WERI-Rb-1 (cell line): Measurements from ENCODE around the gene NECTIN1.
A peak's percentile ranks its signal among the peaks of the same experiment; 100 is the strongest.

ENCODE experiments used
- DNase-seq: peaks from one replicate; pipeline ENCODE4 v3.0.0-alpha.2; 2020
- H3K27ac ChIP-seq: fragments of 250-450 bp; sonication (Bioruptor Pico); 2 replicates; pipeline ENCODE4 v1.5.1; 2020; ENCODE audit warnings: mild to moderate bottlenecking, moderate library complexity
- H3K27me3 ChIP-seq: fragments of 250-450 bp; sonication (Bioruptor Pico); 2 replicates; pipeline ENCODE4 v1.5.1; 2021; ENCODE audit warnings: mild to moderate bottlenecking, low read depth, moderate library complexity; ENCODE audit not compliant: insufficient read depth, severe bottlenecking
- H3K36me3 ChIP-seq: fragments of 250-450 bp; sonication (Bioruptor Pico); 2 replicates; pipeline ENCODE4 v1.5.1; 2020; ENCODE audit warnings: mild to moderate bottlenecking, moderate library complexity
- H3K4me3 ChIP-seq: 2 replicates; pipeline ENCODE4 v1.5.1; 2011; ENCODE audit warnings: low read depth, mild to moderate bottlenecking, control low read depth, low read length
- H3K9me3 ChIP-seq: fragments of 250-450 bp; sonication (Bioruptor Pico); 2 replicates; pipeline ENCODE4 v1.5.1; 2021; ENCODE audit warnings: mild to moderate bottlenecking, moderate library complexity; ENCODE audit not compliant: severe bottlenecking
- CTCF ChIP-seq: IDR thresholded peaks from 2 replicates; pipeline ENCODE4 v1.5.1; 2011; ENCODE audit warnings: low read depth, mild to moderate bottlenecking, control low read depth, inconsistent platforms, low read length

NECTIN1 gene

GRCh38 chr11:119666463-119667131 lies 62.4 kb downstream of the NECTIN1 start:
- Histone ChIP-seq H3K36me3 (peaks cover 14% of the 10 kb centered on the region), H3K27ac (no peak overlapping the region)
- peak; percentile 75 for DNase-seq

GRCh38 chr11:119666061-119666460 lies 62.9 kb downstream of the NECTIN1 start:
- Histone ChIP-seq H3K9me3 (no peaks in the 10 kb centered on the region), H3K27ac (no peak overlapping the region), H3K4me3 (no peak overlapping the region), H3K36me3 (peaks cover 16% of the 10 kb centered on the region), H3K27me3 (no peaks in the 10 kb centered on the region)
- TF ChIP-seq CTCF: no peak
- no peak for DNase-seq

More at GRCh38 chr11:119666463-119667131, 62.4 kb downstream of the NECTIN1 start:
- Histone ChIP-seq H3K4me3 (no peak overlapping the region), H3K27me3 (no peaks in the 10 kb centered on the region), H3K9me3 (no peaks in the 10 kb centered on the region)
- TF ChIP-seq CTCF: peak; percentile 95

- no peaks in the 10 kb centered on the region for H3K9me3 ChIP-seq
- H3K27me3 ChIP-seq: no peaks in the 10 kb centered on the region
- H3K36me3 ChIP-seq: peaks cover 14% of the 10 kb centered on the region
- no peak for DNase-seq
- no peak overlapping the region for H3K4me3 ChIP-seq
- no peak overlapping the region for H3K27ac ChIP-seq
- TF ChIP-seq CTCF: no peak
Observed at GRCh38 chr11:119664701-119665420, 64.1 kb downstream of the NECTIN1 start.

GRCh38 chr11:119664063-119664572 lies 64.9 kb downstream of the NECTIN1 start:
- H3K9me3 ChIP-seq: no peaks in the 10 kb centered on the region
- no peak overlapping the region for H3K4me3 ChIP-seq
- H3K36me3 ChIP-seq: peaks cover 14% of the 10 kb centered on the region
- peak overlapping the region; percentile 73 for H3K27ac ChIP-seq
- no peaks in the 10 kb centered on the region for H3K27me3 ChIP-seq
- peak; percentile 87 for DNase-seq
- no peak for TF ChIP-seq CTCF

GRCh38 chr11:119663279-119663678 lies 65.7 kb downstream of the NECTIN1 start:
- H3K27ac ChIP-seq: peak overlapping the region; percentile 73
- H3K36me3 ChIP-seq: peaks cover 11% of the 10 kb centered on the region
- H3K27me3 ChIP-seq: no peaks in the 10 kb centered on the region
- DNase-seq: no peak
- no peak overlapping the region for H3K4me3 ChIP-seq
- no peaks in the 10 kb centered on the region for H3K9me3 ChIP-seq
- TF ChIP-seq CTCF: no peak
